GM12891 (cell line): Measurements from ENCODE around the gene GPR32.

ENCODE experiments used
- PAX5 ChIP-seq: IDR thresholded peaks from 2 replicates; pipeline ENCODE4 v1.6.1; 2011; ENCODE audit warnings: low read length, moderate library complexity, mild to moderate bottlenecking; ENCODE audit not compliant: insufficient read depth, severe bottlenecking
- POLR2A ChIP-seq: IDR thresholded peaks from 2 replicates; pipeline ENCODE4 v1.6.1; 2011; ENCODE audit warnings: low read depth, low read length, control low read depth
- POLR2AphosphoS5 ChIP-seq: IDR thresholded peaks from 2 replicates; pipeline ENCODE4 v1.6.1; 2011; ENCODE audit warnings: low read depth, low read length, control low read depth
- POU2F2 ChIP-seq: IDR thresholded peaks from 2 replicates; pipeline ENCODE4 v1.6.1; 2011; ENCODE audit warnings: low read depth, mild to moderate bottlenecking, control low read depth, low read length, moderate library complexity
- SPI1 ChIP-seq: IDR thresholded peaks from 2 replicates; pipeline ENCODE4 v1.6.1; 2011; ENCODE audit warnings: low read depth, low read length, control low read depth
- TAF1 ChIP-seq: IDR thresholded peaks from 2 replicates; pipeline ENCODE4 v1.6.1; 2011; ENCODE audit warnings: low read depth, low read length, control low read depth

DNA sequence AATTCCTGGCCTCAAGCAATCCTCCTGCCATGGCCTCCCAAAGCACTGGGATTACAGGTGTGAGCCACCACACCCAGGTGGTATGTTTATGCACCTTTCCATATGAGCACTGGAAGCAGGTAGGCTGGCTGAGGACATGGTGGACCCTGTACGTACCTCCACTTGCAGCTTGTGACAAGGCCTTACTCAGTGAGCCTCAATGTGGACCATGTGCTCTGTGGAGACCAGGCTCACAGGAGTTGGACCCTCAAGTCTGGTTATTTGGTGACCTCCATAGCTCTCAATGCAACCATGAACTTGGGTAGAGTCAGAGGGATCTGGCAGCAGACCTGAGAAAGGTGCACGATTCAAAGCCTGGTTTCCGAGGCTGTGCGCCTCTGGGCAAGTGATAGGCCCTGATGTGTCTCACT is 25.4 kb downstream of the GPR32 start:
- TF ChIP-seq POLR2A: peak; percentile 12; the same call in 1 of the 2 replicates
- TF ChIP-seq TAF1: no peak
- TF ChIP-seq POLR2AphosphoS5: peak; percentile 17
- no peak for TF ChIP-seq SPI1
- TF ChIP-seq PAX5: no peak
- TF ChIP-seq POU2F2: peak; percentile 34; the same call in 1 of the 2 replicates
